NK-92 (cell line): ENCODE data around the gene RPS16.

Experiments
- DNase-seq: peaks from one replicate; lab custom pipeline; 2025; ENCODE audit not compliant: unreplicated experiment; lab: John Stamatoyannopoulos, UW

Gene RPS16

DNA sequence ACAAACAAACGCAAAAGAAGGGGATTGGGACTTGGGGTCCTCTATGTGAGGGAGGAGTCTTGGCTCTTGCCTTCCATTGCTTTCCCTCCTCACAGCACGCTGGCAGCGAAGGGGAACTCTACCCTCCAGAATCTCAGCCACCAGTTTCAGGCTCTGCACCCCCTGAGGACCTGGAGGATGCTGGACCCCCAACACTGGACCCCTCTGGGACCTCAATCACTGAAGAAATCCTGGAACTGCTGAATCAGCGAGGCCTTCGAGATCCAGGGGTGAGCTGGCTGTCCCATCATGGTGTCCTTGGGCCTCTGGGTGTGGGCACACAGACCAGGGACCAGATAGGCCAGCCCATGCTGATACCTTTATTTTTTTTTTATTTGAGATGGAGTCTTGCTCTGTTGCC, 13.7 kb downstream of the RPS16 start:
- no peak for DNase-seq

DNA sequence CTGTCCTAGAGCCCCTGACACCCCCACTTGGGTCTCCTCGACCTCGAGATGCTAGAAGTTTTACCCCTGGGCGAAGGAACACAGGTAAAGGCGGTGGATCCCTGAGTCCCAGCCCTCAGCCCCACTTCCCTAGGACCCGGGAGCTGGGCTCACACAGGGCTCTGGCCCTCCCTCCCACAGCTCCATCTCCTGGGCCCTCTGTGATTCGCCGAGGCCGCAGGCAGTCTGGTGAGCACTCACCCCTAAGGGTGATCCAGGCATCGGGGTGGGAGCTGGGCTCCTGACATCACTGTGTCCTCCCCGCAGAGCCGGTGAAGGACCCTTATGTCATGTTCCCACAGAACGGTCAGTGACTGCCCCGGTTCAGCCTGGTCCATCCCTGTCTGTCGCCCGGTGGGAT, 15.0 kb downstream of the RPS16 start:
- no peak for DNase-seq

DNA sequence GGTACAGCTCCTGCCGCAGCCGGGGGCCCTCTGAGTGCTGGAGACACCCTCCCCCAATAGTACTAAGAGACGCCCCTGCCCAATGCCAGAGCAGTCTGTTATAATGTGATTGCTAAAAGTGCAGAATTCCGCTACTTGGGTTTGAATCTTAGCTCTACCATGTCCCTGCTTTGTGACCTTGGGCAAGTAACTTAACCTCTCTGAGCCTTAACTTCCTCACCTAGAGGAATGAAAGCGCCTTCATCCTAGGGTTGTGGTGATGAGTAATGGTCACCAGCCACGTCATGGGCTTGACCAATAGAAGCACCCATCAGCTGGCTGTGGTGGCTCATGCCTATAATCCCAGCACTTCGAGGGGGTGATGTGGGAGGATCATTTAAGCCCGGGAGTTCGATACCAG, 16.7 kb downstream of the RPS16 start:
- DNase-seq, result no peak

DNA sequence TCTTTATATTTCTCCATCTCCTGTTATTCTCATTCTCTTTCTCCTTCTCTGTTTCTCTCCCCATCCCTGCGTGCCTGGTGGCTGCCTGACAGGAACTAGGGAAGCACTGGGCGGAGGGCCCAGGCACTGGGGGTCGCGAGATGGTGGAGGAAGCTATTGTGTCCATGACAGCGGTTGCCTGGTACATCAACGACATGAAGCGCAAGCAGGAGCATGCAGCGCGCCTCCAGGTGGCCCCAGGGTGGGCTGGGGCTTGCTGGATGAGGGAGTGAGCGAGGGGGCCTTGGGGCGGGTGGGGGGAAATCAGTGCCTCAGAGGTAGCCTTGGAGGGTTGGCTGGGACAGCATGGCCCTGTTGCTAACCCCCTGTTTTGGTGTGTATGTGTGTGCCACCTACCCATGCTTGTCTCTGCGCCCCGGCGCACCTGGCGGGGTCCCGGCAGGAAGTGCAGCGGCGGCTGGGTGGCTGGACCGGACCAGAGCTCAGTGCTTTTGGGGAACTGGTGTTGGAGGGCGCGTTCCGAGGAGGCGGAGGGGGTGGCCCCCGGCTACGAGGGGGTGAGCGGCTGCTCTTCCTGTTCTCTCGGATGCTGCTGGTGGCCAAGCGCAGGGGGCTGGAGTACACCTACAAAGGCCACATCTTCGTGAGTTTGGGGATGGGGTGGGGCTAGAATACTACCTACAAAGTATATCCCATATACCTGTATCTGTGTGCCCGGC, 18.1 kb downstream of the RPS16 start:
- no peak for DNase-seq

DNA sequence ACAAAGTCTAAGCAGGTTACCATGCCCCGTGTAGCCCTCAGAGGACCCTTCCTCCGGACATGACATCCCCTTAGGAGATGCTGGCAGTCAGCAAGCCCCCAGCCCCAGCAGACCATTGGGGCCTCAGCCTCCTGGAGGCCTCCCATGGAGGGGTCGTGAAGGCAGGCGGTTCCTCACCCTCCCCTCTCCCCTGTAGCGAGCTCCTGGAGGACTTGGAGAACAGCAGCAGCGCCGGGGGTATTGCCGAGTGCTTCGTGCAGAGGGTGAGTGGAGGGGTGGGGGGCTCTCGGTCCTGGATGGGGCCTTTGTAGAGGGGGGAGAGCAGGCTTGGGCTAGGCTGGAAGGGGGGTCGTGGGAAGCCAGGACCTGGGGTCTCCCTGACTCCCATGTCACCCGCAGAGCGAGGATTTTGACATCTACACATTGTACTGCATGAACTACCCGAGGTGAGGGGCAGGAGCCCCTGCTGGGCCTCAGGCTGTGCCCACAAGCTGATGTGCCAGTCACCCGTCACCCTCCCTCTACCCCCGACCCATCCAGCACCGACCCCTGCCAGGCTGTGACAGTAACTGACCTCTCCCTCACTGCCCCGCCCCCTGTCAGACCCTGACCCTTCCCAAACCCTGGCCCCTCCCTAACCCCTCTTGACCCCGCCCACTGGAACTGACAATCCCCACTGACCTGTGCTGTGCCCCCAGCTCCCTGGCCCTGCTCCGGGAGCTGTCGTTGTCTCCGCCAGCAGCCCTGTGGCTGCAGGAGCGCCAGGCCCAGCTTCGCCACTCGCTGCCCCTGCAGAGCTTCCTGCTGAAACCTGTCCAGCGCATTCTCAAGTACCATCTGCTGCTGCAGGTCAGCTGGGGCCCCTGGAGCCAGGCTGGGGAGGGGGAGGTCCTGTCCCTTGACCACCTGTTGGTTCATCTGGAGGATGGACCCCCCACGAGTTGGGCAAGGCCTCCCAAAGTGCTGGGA, 19.3 kb downstream of the RPS16 start:
- DNase-seq, result no peak

DNA sequence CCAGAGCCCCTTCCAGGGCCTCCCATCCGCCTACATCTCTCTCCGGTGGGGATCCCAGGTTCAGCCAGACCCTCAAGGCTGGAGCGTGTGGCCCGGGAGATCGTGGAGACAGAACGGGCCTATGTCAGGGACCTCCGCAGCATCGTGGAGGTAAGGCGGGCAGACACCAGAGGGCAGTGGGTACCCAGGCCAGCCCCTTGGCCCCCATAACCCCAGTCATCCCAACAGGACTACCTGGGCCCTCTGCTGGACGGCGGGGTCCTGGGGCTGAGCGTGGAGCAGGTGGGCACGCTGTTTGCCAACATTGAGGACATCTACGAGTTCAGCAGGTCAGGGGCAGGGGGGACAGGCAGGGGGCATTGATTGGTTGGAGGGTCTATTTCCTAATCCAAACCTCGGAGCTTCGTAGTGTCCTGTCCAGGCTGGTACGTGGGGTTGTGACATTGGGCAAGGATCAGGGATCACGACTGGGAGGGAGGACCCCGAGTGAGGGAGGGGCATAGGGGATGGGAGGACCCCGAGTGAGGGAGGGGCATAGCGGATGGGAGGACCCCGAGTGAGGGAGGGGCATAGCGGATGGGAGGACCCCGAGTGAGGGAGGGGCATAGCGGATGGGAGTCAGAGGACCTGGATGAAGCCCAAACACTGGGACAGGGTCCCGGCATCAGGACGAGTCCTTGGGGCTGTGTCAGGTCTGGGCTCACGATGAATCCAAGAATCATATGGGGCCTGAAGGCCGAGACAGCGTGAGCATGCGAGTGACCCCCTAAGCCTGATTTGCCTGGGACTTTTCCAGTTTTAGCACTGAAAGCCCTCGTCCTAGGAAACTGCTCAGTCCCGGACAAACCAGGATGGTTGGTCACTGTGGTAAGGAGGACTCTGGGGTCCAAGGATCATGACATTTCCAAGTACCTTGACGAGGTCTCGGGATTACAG, 20.4 kb downstream of the RPS16 start:
- no peak for DNase-seq

DNA sequence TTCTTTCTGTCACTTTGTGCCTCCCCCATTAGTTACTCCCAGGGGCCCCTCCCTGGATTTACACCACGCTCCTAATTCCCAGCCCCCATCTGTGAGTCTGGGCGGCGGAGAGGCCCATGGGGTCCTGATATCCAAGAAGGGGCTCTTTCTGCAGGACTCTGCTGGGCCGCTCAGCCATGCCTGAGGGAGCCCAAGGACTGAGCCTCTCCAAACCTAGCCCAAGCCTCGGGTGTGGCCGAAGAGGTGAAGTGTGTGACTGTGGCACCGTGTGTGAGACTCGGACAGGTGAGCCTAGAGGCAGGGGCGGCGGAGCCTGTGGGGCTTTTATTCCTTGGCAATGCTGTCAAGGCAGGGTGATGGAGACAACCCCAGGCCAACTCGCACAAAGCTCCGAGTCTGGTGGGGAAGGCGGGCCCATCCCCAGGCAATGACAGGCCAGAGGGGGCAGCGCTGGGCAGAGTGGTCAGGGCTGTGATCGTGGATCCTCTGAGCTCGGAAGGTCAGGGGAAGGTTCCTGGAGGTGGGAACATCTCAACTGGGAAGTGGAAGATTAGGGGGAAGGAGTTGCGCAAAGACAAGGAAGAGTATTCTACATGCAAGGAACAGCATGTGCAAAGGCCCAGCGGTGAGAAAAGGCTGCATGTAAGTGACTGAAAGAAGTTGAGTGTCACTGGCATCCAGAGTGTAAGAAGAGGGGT, 21.7 kb downstream of the RPS16 start:
- no peak for DNase-seq

DNA sequence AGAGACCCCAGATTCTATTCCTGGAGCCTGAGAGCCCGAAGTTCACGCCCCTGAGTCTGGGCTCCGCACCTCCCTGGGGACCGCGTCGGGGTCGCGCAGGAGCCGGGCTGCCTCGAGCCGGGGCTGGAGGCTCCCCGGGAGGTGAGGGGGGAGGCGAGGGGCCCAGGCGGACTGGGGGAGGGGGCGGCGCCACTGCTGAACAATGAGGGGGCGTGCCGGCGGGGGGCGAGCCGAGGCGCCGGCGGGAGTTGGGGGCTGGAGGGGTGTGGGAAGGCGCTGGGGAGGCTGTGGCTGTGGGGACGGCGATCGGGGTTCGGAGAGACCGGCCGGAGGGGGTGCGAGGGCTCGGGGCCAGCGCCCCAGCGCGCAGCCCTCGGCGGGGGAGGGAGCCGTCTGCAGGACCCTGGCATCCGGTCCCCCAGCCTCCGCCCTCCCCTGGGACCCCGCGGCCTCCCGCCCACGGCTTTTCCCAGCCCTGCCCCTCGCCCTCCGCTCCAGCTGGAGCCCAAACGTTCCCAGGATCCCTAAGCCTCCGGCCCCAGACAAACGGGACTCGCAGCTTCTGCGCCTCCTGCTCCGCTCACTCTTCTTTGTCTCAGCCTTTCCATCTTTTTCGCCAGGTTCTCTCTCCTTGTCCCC, 22.4 kb downstream of the RPS16 start:
- DNase-seq, result no peak

DNA sequence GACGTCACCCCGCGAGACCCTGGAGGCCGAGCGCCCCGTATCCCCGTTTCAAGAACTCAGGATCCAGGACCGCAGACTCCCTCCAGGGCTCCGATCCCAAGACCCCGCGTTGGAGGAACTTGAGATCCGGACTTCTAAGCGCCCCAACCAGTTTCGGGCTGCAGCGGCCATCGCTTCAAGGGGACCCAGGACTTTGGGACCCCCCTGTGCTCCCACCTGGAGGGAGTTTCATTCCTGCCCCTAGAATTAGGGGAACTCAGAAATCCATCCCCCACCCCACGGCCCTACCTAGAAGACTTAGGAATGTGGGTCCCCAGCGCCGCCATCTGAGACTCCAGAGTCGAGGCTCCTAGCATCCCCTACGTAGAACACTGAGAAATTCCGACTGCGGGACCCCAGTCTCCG, 22.9 kb downstream of the RPS16 start:
- no peak for DNase-seq

DNA sequence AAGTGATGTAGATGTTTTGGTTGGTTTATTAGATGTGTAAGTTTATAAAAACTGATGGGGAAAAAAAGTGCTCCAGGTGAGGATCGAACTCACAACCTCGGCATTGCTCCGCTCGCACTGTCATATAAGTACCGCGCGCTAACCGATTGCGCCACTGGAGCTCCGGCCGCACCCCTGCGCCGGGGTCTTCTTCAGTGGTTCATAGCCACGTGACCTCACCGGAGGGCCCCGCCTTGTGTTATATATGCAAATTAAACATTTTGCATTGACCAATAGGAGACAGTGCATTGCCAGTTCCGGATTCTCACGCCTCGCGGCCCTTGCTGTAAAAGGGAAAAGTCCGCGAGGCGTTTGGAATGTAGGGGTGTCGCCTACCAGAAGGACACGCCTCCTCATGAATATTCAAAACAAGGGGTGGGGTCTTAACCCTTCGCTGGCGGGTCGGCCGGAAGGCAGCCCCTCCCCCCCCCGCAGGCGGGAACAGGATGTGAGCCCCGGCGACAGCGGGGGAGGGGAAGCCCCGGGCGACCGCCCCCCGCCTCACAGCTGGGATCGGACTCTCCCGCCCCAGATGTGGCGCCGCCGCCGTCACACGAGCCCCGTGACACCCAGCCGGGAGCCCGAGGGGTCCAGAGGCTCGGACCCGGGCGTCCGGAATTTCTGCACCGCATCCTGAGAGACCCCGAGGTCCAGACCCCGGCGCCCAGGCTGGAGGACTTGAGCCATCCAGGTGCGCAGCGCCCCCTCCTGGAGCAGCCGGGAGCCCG, 23.5 kb downstream of the RPS16 start, which contains the start of gene PLEKHG2:
Gene PLEKHG2 (plus strand): TSS at position 570 of the 767 bp plus-strand sequence. CDS start 1,418 bp downstream, outside the sequence.
- DNase-seq, result peak; percentile 88

DNA sequence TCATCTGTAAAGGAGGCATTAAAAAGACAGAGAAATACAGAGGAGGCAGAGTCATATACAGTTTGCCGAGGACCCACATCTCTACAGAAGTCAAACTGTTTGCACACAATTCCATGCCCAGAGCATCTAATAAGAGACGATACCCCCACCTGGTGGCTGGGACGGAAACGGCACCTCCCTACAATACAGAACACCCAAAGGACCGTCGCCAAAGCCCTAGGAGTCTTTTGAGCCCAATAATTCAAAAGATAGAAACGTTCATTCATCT, 24.0 kb downstream of the RPS16 start:
- peak; percentile 52 for DNase-seq

DNA sequence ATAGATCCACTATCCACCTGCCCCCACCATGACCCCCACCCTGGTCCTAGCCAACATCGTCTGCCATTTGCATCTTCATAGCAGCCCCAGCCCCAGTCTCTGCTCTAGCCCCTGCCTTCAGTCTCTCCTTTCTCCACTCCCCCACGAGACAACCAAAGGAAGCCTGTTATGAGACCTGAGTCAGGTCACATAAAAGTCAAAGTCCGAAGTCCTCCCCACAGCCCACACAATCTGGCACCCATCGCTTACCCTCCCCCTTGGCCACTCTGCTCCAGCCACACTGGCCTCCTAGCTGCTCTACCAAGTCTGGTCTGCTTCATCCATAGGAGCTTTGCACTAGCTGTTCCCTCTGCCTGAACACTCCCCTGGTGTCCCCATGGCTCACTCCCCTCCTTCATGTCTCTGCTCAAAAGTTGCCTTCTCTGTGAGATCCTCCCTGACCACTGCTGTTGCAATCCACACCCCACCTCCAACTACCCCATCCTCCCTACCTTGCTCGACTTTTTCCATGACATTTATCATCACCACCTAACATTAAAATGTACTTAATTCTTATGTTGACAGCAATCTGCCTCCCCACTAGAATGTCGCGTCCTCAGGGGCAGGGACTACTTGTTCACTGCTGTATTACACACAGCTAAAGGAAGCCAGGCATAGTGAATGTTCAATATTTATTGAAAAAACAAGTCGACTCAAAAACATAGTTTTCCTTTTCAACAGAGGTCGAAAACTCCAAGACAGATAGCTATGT, 24.5 kb downstream of the RPS16 start:
- DNase-seq, result no peak

DNA sequence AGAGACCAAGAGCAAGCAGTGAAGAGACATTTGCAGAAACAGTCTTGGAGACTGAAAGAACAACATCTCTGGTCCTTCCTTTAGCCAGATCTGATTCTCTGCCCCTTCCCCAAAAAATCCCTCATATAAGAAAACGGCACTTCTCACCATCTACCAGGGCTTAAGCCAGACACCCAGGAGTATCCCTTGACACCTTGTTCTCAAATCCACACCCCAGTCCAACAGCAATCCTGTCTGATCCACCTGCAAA, 25.0 kb downstream of the RPS16 start:
- DNase-seq, result no peak

DNA sequence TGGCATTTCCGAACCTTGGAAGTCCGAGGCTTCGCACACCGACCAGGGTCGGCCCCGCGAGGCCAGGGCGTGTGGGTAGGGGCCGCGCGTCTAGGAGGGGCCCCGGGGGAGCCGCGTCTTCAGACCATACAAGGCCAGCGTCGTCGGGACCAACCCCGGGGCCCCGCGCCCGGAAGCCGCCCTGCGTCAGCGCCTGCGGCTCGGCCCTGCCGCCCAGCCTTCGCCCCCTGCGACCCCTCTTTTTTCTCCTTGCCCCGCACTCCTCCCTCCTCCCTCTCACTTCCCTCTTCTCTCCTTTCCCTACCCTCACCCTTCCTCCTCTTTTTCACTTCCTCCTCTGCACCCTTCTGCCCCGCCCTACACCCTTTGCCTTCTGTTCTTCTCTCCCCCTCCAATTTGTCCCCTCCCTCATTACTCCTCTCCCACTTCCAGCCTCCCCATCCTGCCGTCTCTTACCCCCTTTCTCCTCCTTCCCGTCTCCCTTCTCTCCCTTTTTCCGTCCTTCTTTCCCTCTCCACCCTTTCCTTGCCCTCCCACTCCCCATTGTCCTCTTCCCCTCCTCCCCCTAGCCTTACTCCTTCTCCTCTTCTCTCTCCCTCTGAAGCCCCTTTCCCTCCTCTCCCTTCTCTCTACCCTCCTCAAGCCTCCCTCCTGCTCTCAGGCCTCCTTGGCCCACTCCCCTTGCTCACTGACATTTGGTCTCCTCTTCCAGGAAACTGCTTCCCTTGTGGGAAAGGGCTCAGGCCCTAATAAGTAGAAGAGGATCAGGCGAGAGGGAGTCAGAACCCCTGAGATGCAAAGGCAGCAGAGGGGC, 25.5 kb downstream of the RPS16 start:
- DNase-seq, result no peak

DNA sequence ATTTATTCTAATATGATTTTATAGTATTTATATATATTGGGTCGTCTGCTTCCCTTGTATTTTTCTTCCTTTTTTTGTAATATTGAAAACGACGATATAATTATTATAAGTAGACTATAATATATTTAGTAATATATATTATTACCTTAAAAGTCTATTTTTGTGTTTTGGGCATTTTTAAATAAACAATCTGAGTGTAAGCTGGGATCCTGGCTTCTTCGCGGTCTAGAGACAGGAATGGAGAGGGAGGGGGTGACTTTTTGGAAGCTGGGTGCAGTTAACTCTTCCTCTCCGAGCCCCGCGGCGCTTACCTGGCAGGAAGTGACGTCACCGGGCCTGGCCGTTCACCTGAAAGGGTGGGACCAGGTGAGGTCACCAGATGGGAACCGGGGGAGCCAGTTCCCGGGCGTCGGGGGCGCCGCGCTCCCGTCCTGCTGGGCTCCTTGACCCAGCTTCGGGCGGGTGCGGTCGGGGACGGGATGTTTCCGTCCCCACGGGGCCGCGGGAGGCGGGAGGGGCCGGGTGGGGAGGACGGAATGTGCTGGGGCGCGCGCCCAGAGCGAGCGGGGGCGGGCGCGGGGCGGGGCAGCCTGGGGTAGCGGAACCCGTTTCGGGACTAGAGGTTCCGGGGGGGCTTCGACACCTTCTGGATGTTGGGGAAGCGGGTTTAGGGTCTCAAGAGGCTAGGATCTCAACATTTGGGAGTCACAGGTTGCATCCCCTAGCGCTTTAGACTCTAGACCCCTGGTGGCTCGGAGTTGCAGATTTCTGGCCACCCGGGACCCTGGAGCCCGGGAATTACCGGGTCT, 26.3 kb downstream of the RPS16 start:
- DNase-seq, result peak; percentile 27

DNA sequence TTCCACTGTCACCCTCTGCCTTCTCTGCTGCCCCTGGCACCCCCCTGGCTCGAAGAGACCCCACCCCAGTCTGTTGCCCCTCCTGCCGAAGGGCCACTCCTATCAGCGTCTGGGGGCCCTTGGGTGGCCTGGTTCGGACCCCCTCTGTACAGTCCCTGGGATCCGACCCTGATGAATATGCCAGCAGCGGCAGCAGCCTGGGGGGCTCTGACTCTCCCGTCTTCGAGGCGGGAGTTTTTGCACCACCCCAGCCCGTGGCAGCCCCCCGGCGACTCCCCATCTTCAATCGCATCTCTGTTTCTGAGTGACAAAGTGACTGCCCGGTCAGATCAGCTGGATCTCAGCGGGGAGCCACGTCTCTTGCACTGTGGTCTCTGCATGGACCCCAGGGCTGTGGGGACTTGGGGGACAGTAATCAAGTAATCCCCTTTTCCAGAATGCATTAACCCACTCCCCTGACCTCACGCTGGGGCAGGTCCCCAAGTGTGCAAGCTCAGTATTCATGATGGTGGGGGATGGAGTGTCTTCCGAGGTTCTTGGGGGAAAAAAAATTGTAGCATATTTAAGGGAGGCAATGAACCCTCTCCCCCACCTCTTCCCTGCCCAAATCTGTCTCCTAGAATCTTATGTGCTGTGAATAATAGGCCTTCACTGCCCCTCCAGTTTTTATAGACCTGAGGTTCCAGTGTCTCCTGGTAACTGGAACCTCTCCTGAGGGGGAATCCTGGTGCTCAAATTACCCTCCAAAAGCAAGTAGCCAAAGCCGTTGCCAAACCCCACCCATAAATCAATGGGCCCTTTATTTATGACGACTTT, 27.1 kb downstream of the RPS16 start:
- no peak for DNase-seq
